ENCODE data around the gene ZNF417. TPM values are rescaled to one million over a fixed set of nuclear protein-coding genes. Genes with fewer than 3 reads are reported as not detected.

ZNF417 gene
- total RNA-seq, 1 experiment from 2014 or later = 22.2 TPM

- H3K4me1 ChIP-seq (ENCODE audit: insufficient read depth, low read length) = no peaks in the 10 kb centered on the region
- H4K91ac ChIP-seq (ENCODE audit: insufficient read length, low read depth, low read length) = no peak overlapping the region
- WGBS (ENCODE audit: extremely low coverage, insufficient read length, low lambda C conversion rate) = no CpG with 5 or more reads among the region's 2 CpGs
- Mint-ChIP-seq H3K36me3 (ENCODE audit: insufficient read depth in 1 of 3, low read depth in 3 of 3) (peaks cover 34 to 54% (median 40%) of the 10 kb centered on the region in 3 experiments), H3K4me1 (peaks cover 12 to 15% of the 10 kb centered on the region in 2 experiments), H3K27me3 (ENCODE audit: low read depth) (peaks cover 2% of the 10 kb centered on the region; the same call in 1 of the 2 replicates), H3K9me3 (peaks cover 21 to 67% of the 10 kb centered on the region in 2 experiments), H3K4me3 (peak overlapping the region; percentile 93), H3K27ac (peak overlapping the region in 1 of 3 experiments; percentile 3; a peak in 2 of 7 replicates)
- H2AK5ac ChIP-seq (ENCODE audit: insufficient read length, low read length) = no peak overlapping the region
- peak overlapping the region; percentile 70 for H3K9ac ChIP-seq (ENCODE audit: extremely low read depth, insufficient read length, low read length)
- H4K8ac ChIP-seq (replicated peaks; ENCODE audit: insufficient read length, low read depth, low read length) = no peak overlapping the region
- no peak overlapping the region for H3K18ac ChIP-seq (ENCODE audit: insufficient read length, low read depth, low read length)
- no peak overlapping the region for H2BK120ac ChIP-seq (ENCODE audit: low read depth, low read length, poor library complexity, severe bottlenecking)
- no peak overlapping the region for H3K23ac ChIP-seq (ENCODE audit: insufficient read length, low read depth, low read length)
- DNase-seq = no peak
- peaks cover 10% of the 10 kb centered on the region for H3K79me1 ChIP-seq (ENCODE audit: insufficient read depth, low read depth, low read length, poor library complexity, severe bottlenecking)
- H3K23me2 ChIP-seq (ENCODE audit: insufficient read length, low read depth, low read length, poor library complexity, severe bottlenecking) = peaks cover 8% of the 10 kb centered on the region
- H3K4ac ChIP-seq (ENCODE audit: low read depth, low read length) = no peak overlapping the region
- no peak overlapping the region for H2BK12ac ChIP-seq (ENCODE audit: insufficient read length, low read depth, low read length)
- H4K5ac ChIP-seq (ENCODE audit: insufficient read length, low read depth, low read length) = no peak overlapping the region
- peak overlapping the region; percentile 92 for H3K4me2 ChIP-seq (ENCODE audit: insufficient read depth, insufficient read length, low read length)
- no peak for TF ChIP-seq CTCF (conservative IDR thresholded peaks at IDR 0.05)
- no peaks in the 10 kb centered on the region for H4K20me1 ChIP-seq (ENCODE audit: control insufficient read depth, insufficient read depth, insufficient read length)
- no peaks in the 10 kb centered on the region for H3K27me3 ChIP-seq (ENCODE audit: insufficient read depth, low read length)
- no peak overlapping the region for H3T11ph ChIP-seq (ENCODE audit: low read length)
- H2BK15ac ChIP-seq (ENCODE audit: low read depth, low read length) = no peak overlapping the region
- no peak overlapping the region for H2AFZ ChIP-seq (ENCODE audit: low read length)
- peaks cover 4% of the 10 kb centered on the region for H3K9me3 ChIP-seq (ENCODE audit: control insufficient read depth, low read depth, low read length)
- no peak overlapping the region for H2BK5ac ChIP-seq (ENCODE audit: insufficient read length, low read length)
- H3K56ac ChIP-seq (ENCODE audit: insufficient read length, low read depth, low read length) = no peak overlapping the region
- H3K14ac ChIP-seq (ENCODE audit: insufficient read depth, low read length) = no peak overlapping the region
- H2BK20ac ChIP-seq (ENCODE audit: low read depth, low read length, poor library complexity, severe bottlenecking) = no peak overlapping the region
- no peak overlapping the region for H3K27ac ChIP-seq (ENCODE audit: insufficient read length, low read depth, low read length)
- peaks cover 35% of the 10 kb centered on the region for H3K79me2 ChIP-seq (ENCODE audit: insufficient read depth, low read length)
Measured at GRCh38 chr19:57946316-57946715, 29.9 kb upstream of the ZNF417 start.

All from H9 (cell line).